ENCODE data around the gene MACROD2. TPM values are rescaled to one million over a fixed set of nuclear protein-coding genes. Genes with fewer than 3 reads are reported as not detected.
A peak's percentile ranks its signal among the peaks of the same experiment; 100 is the strongest.

Gene MACROD2
- total RNA-seq, 1 donor from 2014 or later = 6.7 TPM

DNA sequence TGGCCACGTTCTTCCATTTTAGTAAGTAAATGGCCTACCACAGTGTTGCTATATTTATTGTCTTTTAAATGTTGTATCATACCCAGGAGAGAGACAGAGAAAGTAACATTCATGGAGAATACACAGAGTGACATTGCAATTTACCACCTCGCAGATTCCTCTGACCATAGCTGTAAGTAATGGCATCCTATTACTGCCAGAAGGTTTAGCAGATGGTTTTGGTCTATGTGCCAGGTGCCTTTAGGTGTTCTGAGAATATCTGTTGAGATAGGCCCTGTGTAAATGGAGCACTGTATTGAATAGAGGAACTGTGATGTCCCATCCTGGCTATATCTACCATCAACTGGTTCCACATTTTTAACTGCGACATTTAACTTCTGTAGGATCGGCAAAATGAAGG lies 2018.3 kb downstream of the MACROD2 start:
- no peak overlapping the region for H3K4me3 Mint-ChIP-seq

DNA sequence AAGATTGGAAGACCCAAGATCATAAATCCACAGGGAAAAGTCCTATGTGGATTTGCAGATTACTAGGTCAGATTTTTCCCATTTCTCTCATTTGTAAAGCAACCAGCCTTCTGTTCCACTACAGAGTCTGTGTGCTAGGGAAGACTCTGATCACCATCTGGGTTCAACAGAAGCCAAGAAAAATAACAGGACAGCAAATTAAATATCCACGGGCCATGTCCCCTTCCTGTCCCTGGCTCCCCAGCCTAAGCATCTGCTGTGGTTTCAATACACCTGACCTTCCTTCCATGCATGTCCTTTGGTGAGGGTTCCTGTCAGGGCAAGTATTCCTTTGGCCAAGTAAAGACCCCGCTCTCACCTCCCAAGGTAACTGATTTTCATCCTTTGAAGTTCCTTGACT lies 2019.1 kb downstream of the MACROD2 start:
- Mint-ChIP-seq H3K27ac (no peak overlapping the region), H3K27me3 (no peaks in the 10 kb centered on the region), H3K4me3 (no peak overlapping the region), H3K9me3 (peaks cover 4% of the 10 kb centered on the region), H3K4me1 (ENCODE audit: unreplicated experiment) (no peaks in the 10 kb centered on the region), H3K36me3 (no peaks in the 10 kb centered on the region)
- TF ChIP-seq CTCF (conservative IDR thresholded peaks at IDR 0.05) = no peak
- no peak for DNase-seq (ENCODE audit: extremely low spot score, unreplicated experiment)

More for the DNA sequence above, 2018.3 kb downstream of the MACROD2 start:
- no peaks in the 10 kb centered on the region for H3K4me1 Mint-ChIP-seq (ENCODE audit: unreplicated experiment)
- DNase-seq (ENCODE audit: extremely low spot score, unreplicated experiment) = no peak
- H3K27me3 Mint-ChIP-seq = no peaks in the 10 kb centered on the region
- H3K9me3 Mint-ChIP-seq = peaks cover 9% of the 10 kb centered on the region
- no peak overlapping the region for H3K27ac Mint-ChIP-seq
- no peaks in the 10 kb centered on the region for H3K36me3 Mint-ChIP-seq
- TF ChIP-seq CTCF (conservative IDR thresholded peaks at IDR 0.05) = no peak

DNA sequence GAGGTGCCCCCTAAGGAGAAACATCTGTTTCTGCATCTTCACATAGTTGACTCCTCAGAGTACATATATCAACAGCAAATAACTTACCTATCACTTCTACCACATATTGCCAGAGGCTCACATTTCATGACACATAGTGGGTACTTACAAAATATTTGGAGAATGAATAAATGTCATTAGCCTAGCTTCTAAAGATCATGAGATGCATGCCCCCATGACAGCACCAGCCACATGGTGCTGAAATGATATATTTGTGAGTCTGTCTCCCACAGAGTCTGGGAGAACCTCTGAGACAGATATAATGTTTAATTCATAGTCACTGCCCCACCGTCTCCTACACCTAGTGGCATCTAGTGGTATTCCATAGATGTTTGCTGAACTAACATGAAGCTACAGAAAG lies 2022.3 kb downstream of the MACROD2 start:
- H3K4me3 Mint-ChIP-seq = no peak overlapping the region
- H3K27ac Mint-ChIP-seq = no peak overlapping the region
- peaks cover 4% of the 10 kb centered on the region for H3K9me3 Mint-ChIP-seq
- peak; percentile 31 for TF ChIP-seq CTCF (conservative IDR thresholded peaks at IDR 0.05)
- no peak for DNase-seq (ENCODE audit: extremely low spot score, unreplicated experiment)
- no peaks in the 10 kb centered on the region for H3K4me1 Mint-ChIP-seq (ENCODE audit: unreplicated experiment)
- H3K36me3 Mint-ChIP-seq = no peaks in the 10 kb centered on the region
- H3K27me3 Mint-ChIP-seq = no peaks in the 10 kb centered on the region

- TF ChIP-seq CTCF (conservative IDR thresholded peaks at IDR 0.05) = no peak
- H3K9me3 Mint-ChIP-seq = peaks cover 4% of the 10 kb centered on the region
- H3K4me1 Mint-ChIP-seq (ENCODE audit: unreplicated experiment) = no peaks in the 10 kb centered on the region
- no peak overlapping the region for H3K4me3 Mint-ChIP-seq
- no peak overlapping the region for H3K27ac Mint-ChIP-seq
- no peaks in the 10 kb centered on the region for H3K27me3 Mint-ChIP-seq
- H3K36me3 Mint-ChIP-seq = no peaks in the 10 kb centered on the region
- DNase-seq (ENCODE audit: extremely low spot score, unreplicated experiment) = no peak
Observed at GRCh38 chr20:16018881-16019280, 2023.6 kb downstream of the MACROD2 start.

DNA sequence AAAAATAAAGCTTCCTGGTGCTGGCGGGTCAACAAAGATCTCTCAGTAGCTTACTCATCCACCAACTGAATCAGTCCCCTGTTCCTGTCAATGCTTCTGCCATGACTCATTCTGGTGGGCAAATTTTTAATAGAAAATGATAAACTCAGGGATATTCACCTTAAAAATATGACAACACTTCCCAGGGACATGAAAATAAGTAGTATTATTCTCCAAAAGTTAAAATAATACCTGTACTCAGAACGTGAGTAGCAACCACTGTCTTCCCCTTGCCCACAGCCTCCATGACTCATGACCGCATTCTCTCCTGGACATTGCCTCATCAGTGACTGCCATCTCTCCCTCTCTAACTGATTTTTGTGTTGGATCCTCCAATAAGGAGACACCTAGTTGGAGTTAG lies 2025.7 kb downstream of the MACROD2 start:
- peaks cover 12% of the 10 kb centered on the region for H3K4me1 Mint-ChIP-seq (ENCODE audit: unreplicated experiment)
- H3K27ac Mint-ChIP-seq = no peak overlapping the region
- H3K9me3 Mint-ChIP-seq = peaks cover 9% of the 10 kb centered on the region
- no peaks in the 10 kb centered on the region for H3K36me3 Mint-ChIP-seq
- no peak overlapping the region for H3K4me3 Mint-ChIP-seq
- no peaks in the 10 kb centered on the region for H3K27me3 Mint-ChIP-seq
- no peak for DNase-seq (ENCODE audit: extremely low spot score, unreplicated experiment)
- no peak for TF ChIP-seq CTCF (conservative IDR thresholded peaks at IDR 0.05)

DNA sequence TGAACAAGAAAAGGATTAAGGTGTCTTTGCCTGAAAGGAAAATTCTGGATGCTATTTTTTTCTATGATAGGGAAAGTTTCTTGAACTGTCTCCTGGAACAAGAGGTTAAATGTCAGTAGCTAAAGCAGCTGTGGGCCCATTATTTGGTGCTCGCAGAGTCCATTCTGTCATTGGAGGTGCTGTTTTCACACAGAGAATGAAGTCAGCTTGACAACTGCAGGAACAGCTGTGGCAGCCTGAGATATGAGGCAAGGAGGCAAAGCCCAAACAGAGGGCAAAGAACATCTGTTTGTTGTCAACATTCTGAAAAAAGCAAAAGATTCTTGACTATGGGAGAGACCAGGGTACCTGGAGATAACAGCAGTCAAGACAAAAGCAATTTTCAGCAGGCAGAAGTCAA lies 2029.8 kb downstream of the MACROD2 start:
- Mint-ChIP-seq H3K27ac (no peak overlapping the region), H3K4me1 (ENCODE audit: unreplicated experiment) (peaks cover 18% of the 10 kb centered on the region), H3K27me3 (no peaks in the 10 kb centered on the region), H3K4me3 (no peak overlapping the region), H3K9me3 (peaks cover 5% of the 10 kb centered on the region), H3K36me3 (no peaks in the 10 kb centered on the region)
- TF ChIP-seq CTCF (conservative IDR thresholded peaks at IDR 0.05) = no peak
- no peak for DNase-seq (ENCODE audit: extremely low spot score, unreplicated experiment)
